Activated CD4-positive, alpha-beta T cell treated with anti-CD3 and anti-CD28 coated beads, Interleukin-2, Interleukin-6, amounts not matched to agents 100 ng/mL and 50 ng/mL, durations not matched to agents 16 hours and 8 hours (primary cell): ENCODE data around the gene ACADSB.

ENCODE experiments used
- DNase-seq: peaks from one replicate; pipeline ENCODE4 v3.0.0-alpha.2; 2020

ACADSB gene

DNA sequence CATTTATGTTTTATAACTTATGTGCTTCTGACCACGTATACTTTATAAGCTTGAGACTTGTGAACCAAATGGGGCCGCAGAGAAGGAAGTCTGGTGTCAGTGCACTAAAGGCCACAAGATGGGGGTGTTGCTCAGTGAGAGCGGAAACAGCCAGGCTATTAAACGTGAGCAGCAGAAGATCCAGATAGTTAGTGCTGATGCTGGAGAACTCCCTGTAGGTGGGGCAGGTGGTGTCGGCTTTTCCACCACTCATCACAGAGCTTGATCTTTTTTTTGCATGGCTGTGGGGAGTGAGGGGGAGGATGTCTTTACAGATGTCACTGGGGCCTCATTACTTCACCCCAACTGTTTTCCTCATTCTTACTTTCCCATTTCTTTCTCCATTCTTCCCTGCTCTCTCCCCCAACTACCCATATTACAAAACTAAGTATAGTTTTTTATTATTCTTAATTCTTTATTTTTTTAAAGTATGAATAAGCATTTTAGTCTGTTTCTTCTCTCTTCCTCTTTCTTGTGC lies 34.7 kb downstream of the ACADSB start:
- peak; percentile 63 for DNase-seq

- no peak for DNase-seq
Measured at GRCh38 chr10:123044391-123044790, 35.6 kb downstream of the ACADSB start.

DNA sequence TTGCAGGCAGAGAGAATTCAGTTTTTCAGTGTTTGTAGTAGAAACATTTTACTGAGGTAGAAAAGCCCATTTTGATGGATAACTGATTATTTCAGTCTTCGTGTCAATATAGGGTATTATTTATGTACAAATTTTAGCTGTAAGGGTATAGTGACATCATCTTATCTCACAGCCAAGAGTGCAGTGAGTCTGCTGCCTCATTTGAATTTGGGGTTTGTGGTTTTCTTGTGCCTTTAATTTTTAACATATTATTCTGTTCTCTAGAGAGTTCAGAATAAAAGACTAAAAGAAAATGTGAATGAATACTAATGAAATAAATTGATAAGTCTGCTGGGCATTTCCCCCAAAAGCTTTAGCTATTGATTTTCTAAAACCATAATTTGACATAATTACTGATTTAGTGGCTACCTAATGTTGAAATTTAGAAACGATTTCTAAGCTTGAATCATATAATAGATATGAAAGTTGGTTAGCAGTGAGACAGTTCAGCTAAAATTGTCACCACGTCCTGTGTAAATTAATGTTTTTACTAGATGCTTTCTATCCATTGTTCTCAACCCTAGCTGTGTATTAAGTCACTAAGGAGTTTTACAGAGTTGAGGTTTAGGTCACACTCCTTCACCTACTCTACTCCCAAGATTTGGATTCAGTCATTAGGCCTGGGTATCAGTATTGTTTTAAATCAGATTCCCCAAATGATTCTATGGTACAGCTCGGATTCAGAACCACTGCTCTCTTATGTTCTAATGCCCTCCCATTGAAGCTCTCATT lies 37.3 kb downstream of the ACADSB start:
- peak; percentile 13 for DNase-seq

- no peak for DNase-seq
Measured at GRCh38 chr10:123057968-123058367, 49.2 kb downstream of the ACADSB start.

DNA sequence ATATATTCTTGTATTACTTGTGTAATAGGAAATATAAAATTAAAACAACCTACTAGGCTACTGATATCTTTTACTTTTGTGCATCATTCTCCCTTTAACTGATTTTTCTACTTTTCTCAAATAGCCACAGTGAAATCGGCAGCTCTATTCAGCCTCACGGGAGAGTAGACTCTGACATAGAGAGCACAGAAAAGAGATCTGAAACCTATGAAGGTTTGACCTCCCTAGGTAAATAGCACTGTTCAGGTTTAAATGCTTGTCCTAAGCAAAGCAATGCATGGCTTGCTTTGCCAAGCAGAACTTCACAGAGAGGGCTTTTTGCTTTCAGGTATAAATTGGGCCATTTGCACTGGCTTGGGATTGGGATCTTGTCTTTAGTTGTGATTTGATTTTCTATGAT lies 53.1 kb downstream of the ACADSB start:
- DNase-seq, result no peak

- DNase-seq, result no peak
Measured at GRCh38 chr10:123062726-123063125, 53.9 kb downstream of the ACADSB start.

- no peak for DNase-seq
Measured at GRCh38 chr10:123068087-123068853, 59.5 kb downstream of the ACADSB start.

- DNase-seq, result no peak
Measured at GRCh38 chr10:123069246-123069986, 60.6 kb downstream of the ACADSB start.

- no peak for DNase-seq
Measured at GRCh38 chr10:123073187-123073586, 64.4 kb downstream of the ACADSB start.

GRCh38 chr10:123074215-123074614 lies 65.4 kb downstream of the ACADSB start:
- DNase-seq, result no peak

- no peak for DNase-seq
Measured at GRCh38 chr10:123081896-123082295, 73.1 kb downstream of the ACADSB start.

DNA sequence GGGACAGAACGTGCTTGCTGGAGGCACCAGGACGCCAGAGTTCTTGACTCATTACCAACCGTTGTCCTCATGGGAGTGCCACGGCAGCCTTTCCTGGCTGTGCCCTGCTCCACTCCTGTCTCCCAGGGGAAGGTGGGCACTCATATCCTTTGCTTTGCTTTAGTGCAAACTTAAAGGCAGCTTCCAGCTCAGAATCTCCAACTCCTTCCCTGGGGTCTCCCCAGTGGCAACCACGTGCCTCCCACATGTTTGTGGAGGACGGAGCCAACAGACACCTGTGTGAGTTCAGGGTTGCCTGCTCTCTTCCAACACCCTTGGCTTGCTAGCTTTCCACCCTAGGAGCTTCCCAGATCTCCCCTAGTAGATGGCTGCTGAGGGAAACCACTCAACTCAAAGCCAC lies 75.0 kb downstream of the ACADSB start:
- DNase-seq, result no peak

DNA sequence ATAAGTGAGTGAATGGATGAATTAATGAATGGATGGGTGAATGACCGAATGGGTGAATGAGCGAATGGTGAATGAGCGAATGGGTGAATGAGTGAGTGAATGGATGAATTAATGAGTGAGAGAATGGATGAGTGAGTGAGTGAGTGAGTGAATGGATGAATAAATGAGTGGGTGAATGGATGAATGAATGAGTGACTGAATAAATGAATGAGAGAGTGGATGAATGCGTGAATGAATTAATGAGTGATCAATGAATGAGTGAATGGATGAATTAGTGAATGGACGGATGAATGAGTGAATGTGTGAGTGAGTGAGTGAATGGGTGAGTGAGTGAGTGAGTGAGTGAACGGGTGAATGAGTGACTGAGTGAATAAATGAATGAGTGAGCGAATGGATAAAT lies 77.5 kb downstream of the ACADSB start:
- DNase-seq, result no peak

DNA sequence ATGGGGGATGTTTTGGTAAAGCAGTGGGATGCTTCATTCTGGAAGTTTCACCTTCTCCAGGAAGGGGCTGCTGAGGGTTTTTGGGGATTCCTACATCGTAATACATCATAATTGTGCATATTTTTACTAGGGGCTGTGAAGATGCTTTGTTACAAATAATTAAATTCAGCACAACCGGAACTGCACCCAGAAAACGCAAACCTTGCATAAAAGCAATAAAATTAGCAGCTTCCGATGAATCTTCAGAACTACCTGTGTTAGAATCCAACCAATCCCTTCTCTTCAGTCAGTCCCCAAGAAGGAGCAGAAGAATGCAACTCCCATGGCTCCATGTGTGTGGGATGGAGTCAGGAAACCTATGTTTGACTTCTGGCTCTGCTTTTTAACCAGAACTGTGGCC lies 78.5 kb downstream of the ACADSB start:
- no peak for DNase-seq

GRCh38 chr10:123087786-123088185 lies 79.0 kb downstream of the ACADSB start:
- DNase-seq, result no peak

DNA sequence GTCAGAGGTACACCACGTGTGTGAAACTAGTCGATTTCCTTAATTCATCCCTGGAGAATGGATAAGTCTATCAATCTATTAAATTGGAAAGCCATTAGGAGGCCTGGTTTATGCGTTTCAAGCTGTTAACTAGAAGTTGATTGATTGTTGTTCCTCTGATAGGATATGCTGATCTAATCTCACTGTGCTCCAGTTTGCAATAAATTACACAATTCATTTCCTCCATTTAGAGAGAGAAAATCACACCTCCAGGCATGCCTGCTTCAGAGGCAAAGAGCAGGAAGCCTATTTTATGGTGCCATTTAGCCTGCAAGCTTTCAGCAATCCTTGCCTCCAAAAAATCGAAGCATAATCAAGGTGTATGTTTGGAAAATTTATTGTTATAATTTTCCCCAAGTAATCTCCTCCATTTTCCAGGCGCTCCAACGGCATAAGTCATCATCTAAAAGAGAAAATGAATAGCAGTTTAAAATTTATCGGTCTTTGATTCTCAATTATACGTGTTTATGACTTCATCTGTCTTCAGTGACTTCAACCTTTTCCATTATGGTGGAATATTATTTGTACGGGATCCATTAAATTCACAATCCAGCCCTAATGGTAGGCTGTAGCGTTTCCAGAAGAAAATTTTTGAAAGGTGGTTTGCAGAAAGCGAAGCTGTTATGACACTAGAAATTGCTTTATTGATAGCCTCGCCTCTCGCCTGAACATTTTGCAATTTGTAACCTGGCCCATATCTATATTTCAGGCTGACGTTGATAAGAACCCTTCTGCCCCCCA lies 84.0 kb downstream of the ACADSB start:
- DNase-seq, result no peak

- no peak for DNase-seq
Measured at GRCh38 chr10:123093489-123093888, 84.7 kb downstream of the ACADSB start.

DNA sequence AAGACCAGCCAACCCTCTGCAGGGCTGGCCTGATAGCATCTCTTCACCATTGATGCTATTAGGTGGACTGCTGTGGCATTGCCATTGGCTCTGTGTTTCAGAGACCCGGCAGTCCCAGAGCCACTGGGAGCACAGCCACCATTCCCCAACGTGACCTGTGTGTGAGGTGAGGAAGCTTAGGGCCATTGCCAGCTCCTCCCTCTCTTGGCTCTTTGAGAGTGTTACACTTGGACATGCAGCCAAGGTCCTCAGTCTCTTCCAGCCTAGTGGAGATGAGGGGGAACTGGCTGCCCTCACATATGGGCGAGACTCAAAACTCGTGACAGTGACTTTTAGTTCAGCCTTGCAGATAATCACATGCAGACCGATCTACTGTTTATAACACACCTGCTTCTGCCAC lies 87.6 kb downstream of the ACADSB start:
- DNase-seq, result no peak

DNA sequence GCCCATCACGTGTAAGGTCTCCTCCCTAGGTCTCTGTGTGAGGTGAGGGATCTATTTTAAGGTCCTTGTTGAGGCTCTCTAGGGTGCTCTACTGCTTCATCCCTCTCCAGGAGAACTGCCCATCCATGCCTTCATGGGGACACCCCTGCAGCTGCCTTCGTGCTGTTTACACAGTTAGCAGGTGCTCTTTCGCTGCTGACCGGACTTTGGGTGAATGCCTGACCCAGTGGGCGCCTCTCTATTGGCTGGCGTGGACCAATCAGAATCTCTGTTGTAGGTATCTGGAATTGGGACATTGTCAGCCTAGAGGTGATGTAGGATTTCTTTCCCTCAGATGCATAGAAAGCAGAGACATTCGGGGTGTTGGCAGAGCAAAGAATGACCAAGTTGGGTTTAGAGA lies 88.2 kb downstream of the ACADSB start:
- no peak for DNase-seq

DNA sequence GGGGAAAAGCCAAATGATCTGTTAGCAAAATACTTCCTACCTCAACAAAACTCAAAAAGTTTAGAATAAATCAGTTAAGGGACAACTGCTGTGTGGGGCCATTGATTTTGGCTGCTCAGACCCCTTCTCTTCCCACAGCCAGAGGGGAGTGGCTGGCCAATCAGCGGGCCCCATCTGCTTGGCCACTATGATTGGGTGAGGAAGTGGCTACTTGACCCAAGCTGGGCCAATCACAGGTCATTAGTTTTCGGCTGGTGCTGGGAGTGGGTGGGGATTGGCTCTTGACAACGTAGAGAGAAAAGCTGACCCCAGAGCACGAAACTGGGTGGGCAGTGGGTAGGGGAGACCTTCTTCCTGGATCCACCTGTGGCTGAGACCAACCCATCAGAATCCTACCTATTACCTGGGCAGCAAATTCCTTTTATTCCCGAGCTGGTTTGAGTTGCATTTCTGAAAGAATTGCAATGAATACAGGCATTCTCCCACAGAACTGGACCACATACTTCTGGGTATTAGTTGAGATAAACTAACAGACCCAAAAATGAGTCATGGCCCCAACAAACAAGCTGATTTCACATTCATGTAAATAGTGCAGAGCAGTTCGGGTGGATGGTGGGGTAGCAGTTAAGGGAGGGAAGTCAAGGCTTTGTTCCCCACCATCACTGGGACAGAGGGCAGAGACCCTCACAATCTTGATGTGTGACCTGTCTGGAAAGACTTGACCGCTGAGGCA lies 91.4 kb downstream of the ACADSB start:
- no peak for DNase-seq

- no peak for DNase-seq
Measured at GRCh38 chr10:123101872-123102271, 93.1 kb downstream of the ACADSB start.

GRCh38 chr10:123102673-123103072 lies 93.9 kb downstream of the ACADSB start:
- no peak for DNase-seq
